Measurements from ENCODE around the gene CFP. TPM values are rescaled to one million over a fixed set of nuclear protein-coding genes. Genes with fewer than 3 reads are reported as not detected.

The CFP gene
- total and polyA plus RNA-seq, 2 donors (not counting 1 experiment from before 2014, with no cell fraction given) = 0.59 to 3.8 TPM

DNA sequence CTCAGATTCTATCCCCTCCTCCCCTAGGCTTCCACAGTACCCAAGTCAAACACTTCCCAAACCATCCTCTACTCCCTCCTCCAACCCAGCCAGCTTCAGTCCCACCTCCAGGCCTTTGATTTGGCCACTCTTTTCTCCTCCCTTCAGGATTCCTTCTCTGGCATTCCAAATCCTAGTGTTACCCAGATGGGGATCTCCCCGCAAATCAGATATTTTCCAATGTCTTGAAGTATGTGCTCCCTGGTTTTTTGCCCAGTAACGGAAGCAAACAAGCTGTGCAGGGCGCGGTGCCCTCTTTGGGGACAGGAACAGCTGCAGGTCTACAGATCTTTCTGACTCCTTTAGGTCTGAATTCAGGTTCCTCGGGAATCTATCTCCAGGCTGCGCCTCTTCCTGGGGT, 7.9 kb downstream of the CFP start:
- H3K27ac Mint-ChIP-seq = no peak overlapping the region

DNA sequence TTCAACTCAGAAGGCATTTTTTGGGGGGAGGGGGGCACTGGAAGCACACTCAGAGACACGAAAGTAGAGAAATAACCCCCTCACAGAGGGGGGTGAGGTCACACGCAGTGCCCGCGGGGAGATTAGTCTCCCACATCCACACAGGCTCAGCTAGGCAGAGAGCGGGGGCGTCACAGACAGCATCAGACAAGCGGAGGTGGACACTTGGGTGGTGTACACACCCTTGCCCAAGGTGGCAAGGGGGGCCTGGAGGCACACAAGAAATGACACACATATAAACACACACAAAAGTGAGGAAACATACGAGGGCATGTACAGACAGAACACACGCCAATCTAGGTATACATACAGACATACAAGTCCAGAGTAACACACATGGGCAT, 9.4 kb downstream of the CFP start:
- Mint-ChIP-seq H3K27me3 (peaks cover 47% of the 10 kb centered on the region), H3K4me1 (peaks cover 14% of the 10 kb centered on the region), H3K9me3 (ENCODE audit: insufficient read depth) (no peaks in the 10 kb centered on the region), H3K4me3 (peak overlapping the region; percentile 37), H3K27ac (no peak overlapping the region)
- peaks cover 4 to 15% of the 10 kb centered on the region in 2 donors for H3K4me1 ChIP-seq (ENCODE audit: control insufficient read depth in 2 of 2, insufficient read depth in 2 of 2, low read length in 2 of 2)
- H2AFZ ChIP-seq (ENCODE audit: insufficient read depth, low read depth, low read length, poor library complexity, severe bottlenecking) = no peak overlapping the region
- intact Hi-C loops (cut with micrococcal nuclease) = loop anchor here (1.0 to 5.0 kb wide), 2 partner anchors 37 to 59 kb away; partner anchors contain the start of genes ARAF and UXT
- H3K27ac ChIP-seq (ENCODE audit: low read length in 2 of 2) = no peak overlapping the region
- 100% methylated on average over 2 of the region's 9 CpGs for WGBS (ENCODE audit: insufficient coverage)
- H4K20me1 ChIP-seq (ENCODE audit: control insufficient read depth, insufficient read depth, low read length, poor library complexity, severe bottlenecking) = no peaks in the 10 kb centered on the region
- no peak overlapping the region for H3K9ac ChIP-seq (ENCODE audit: low read length)
- no peaks in the 10 kb centered on the region for H3K36me3 ChIP-seq (replicated peaks in 1 of 2; ENCODE audit: control extremely low read depth in 1 of 2, control insufficient read depth in 1 of 2, extremely low read depth in 1 of 2, insufficient read depth in 2 of 2, low read length in 1 of 2)
- DNase-seq (no peak), ATAC-seq (ENCODE audit: low read depth) (no peak)
- no peak overlapping the region for H3K4me3 ChIP-seq (ENCODE audit: control extremely low read depth in 1 of 5, extremely low read depth in 1 of 5, insufficient read depth in 1 of 5, low read depth in 2 of 5, low read length in 4 of 5)
- peak overlapping the region; percentile 73 for H3K4me2 ChIP-seq (replicated peaks; ENCODE audit: low read depth, low read length, poor library complexity, severe bottlenecking)
- H3K27me3 ChIP-seq (replicated peaks in 1 of 4; ENCODE audit: control extremely low read depth in 1 of 4, control insufficient read depth in 3 of 4, insufficient read depth in 4 of 4, low read length in 3 of 4) = peaks cover 0 to 29% (median 2%) of the 10 kb centered on the region in 4 experiments
- H3K9me3 ChIP-seq (ENCODE audit: control extremely low read depth in 1 of 3, control insufficient read depth in 2 of 3, insufficient read depth in 1 of 3, low read length in 2 of 3) = no peaks in the 10 kb centered on the region
- CTCF ChIA-PET = no interaction called here
- H3K79me2 ChIP-seq (ENCODE audit: control insufficient read depth, insufficient read depth, low read length) = no peaks in the 10 kb centered on the region
- POLR2A ChIA-PET = no interaction called here
- TF ChIP-seq, protein P1, sequence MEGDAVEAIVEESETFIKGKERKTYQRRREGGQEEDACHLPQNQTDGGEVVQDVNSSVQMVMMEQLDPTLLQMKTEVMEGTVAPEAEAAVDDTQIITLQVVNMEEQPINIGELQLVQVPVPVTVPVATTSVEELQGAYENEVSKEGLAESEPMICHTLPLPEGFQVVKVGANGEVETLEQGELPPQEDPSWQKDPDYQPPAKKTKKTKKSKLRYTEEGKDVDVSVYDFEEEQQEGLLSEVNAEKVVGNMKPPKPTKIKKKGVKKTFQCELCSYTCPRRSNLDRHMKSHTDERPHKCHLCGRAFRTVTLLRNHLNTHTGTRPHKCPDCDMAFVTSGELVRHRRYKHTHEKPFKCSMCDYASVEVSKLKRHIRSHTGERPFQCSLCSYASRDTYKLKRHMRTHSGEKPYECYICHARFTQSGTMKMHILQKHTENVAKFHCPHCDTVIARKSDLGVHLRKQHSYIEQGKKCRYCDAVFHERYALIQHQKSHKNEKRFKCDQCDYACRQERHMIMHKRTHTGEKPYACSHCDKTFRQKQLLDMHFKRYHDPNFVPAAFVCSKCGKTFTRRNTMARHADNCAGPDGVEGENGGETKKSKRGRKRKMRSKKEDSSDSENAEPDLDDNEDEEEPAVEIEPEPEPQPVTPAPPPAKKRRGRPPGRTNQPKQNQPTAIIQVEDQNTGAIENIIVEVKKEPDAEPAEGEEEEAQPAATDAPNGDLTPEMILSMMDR (IDR thresholded peaks at IDR 0.05) = no peak
- TF ChIP-seq EZH2 (IDR thresholded peaks at IDR 0.05; ENCODE audit: borderline replicate concordance, insufficient read depth, low read depth, low read length, poor library complexity, severe bottlenecking) = no peak

More for the DNA sequence above, 7.9 kb downstream of the CFP start:
- Histone ChIP-seq H3K4me3 (ENCODE audit: control extremely low read depth in 1 of 5, extremely low read depth in 1 of 5, insufficient read depth in 1 of 5, low read depth in 2 of 5, low read length in 4 of 5) (no peak overlapping the region), H3K9me3 (ENCODE audit: control extremely low read depth in 1 of 3, control insufficient read depth in 2 of 3, insufficient read depth in 1 of 3, low read length in 2 of 3) (no peaks in the 10 kb centered on the region), H3K36me3 (replicated peaks in 1 of 2; ENCODE audit: control extremely low read depth in 1 of 2, control insufficient read depth in 1 of 2, extremely low read depth in 1 of 2, insufficient read depth in 2 of 2, low read length in 1 of 2) (no peaks in the 10 kb centered on the region), H3K27ac (ENCODE audit: low read length in 2 of 2) (no peak overlapping the region), H3K4me1 (ENCODE audit: control insufficient read depth in 2 of 2, insufficient read depth in 2 of 2, low read length in 2 of 2) (peaks cover 4 to 15% of the 10 kb centered on the region in 2 donors), H3K79me2 (ENCODE audit: control insufficient read depth, insufficient read depth, low read length) (no peaks in the 10 kb centered on the region), H4K20me1 (ENCODE audit: control insufficient read depth, insufficient read depth, low read length, poor library complexity, severe bottlenecking) (no peaks in the 10 kb centered on the region), H3K4me2 (replicated peaks; ENCODE audit: low read depth, low read length, poor library complexity, severe bottlenecking) (no peak overlapping the region), H3K9ac (ENCODE audit: low read length) (no peak overlapping the region), H3K27me3 (replicated peaks in 1 of 4; ENCODE audit: control extremely low read depth in 1 of 4, control insufficient read depth in 3 of 4, insufficient read depth in 4 of 4, low read length in 3 of 4) (peaks cover 0 to 29% (median 2%) of the 10 kb centered on the region in 4 experiments), H2AFZ (ENCODE audit: insufficient read depth, low read depth, low read length, poor library complexity, severe bottlenecking) (no peak overlapping the region)
- Mint-ChIP-seq H3K4me3 (no peak overlapping the region), H3K4me1 (peaks cover 14% of the 10 kb centered on the region), H3K9me3 (ENCODE audit: insufficient read depth) (no peaks in the 10 kb centered on the region), H3K27me3 (peaks cover 39% of the 10 kb centered on the region)
- no peak for ATAC-seq (ENCODE audit: low read depth)
- intact Hi-C loops (cut with micrococcal nuclease) = loop anchor here (5.0 kb wide), 1 partner anchor 35 kb away; the partner anchor contains the start of gene UXT
- no peak for DNase-seq
- POLR2A ChIA-PET = no interaction called here
- 100% methylated on average over 3 of the region's 6 CpGs for WGBS (ENCODE audit: insufficient coverage)
- no peak for TF ChIP-seq EZH2 (IDR thresholded peaks at IDR 0.05; ENCODE audit: borderline replicate concordance, insufficient read depth, low read depth, low read length, poor library complexity, severe bottlenecking)
- TF ChIP-seq, protein P1 (IDR thresholded peaks at IDR 0.05) = no peak
- CTCF ChIA-PET = no interaction called here

Measured in B cell (primary cell).